Measurements from ENCODE around the gene TEX22.

Gene TEX22

GRCh38 chr14:105439710-105440553, 41.6 kb downstream of the TEX22 start:
- no peaks in the 10 kb centered on the region for H3K27me3 Mint-ChIP-seq
- H3K27ac Mint-ChIP-seq (ENCODE audit: low read depth): no peak overlapping the region
- ATAC-seq (replicated peaks; ENCODE audit: extremely low read depth, poor library complexity, severe bottlenecking) (no peak), DNase-seq (ENCODE audit: low spot score in 2 of 2) (no peak)
- H3K4me3 Mint-ChIP-seq: no peak overlapping the region
- no peaks in the 10 kb centered on the region for H3K9me3 Mint-ChIP-seq
- H3K4me1 Mint-ChIP-seq: peaks cover 21% of the 10 kb centered on the region
- H3K36me3 Mint-ChIP-seq (ENCODE audit: insufficient read depth): peaks cover 9% of the 10 kb centered on the region

- peaks cover 15% of the 10 kb centered on the region for H3K4me1 Mint-ChIP-seq
- H3K4me3 Mint-ChIP-seq: no peak overlapping the region
- no peak for ATAC-seq (replicated peaks; ENCODE audit: extremely low read depth, poor library complexity, severe bottlenecking)
- H3K27me3 Mint-ChIP-seq: no peaks in the 10 kb centered on the region
- no peak overlapping the region for H3K27ac Mint-ChIP-seq (ENCODE audit: low read depth)
- no peak for DNase-seq (ENCODE audit: low spot score in 2 of 2)
- no peaks in the 10 kb centered on the region for H3K9me3 Mint-ChIP-seq
- peaks cover 8% of the 10 kb centered on the region for H3K36me3 Mint-ChIP-seq (ENCODE audit: insufficient read depth)
Measured at GRCh38 chr14:105440554-105440900, 42.2 kb downstream of the TEX22 start.

GRCh38 chr14:105440992-105441391, 42.7 kb downstream of the TEX22 start:
- Mint-ChIP-seq H3K4me1 (peaks cover 10% of the 10 kb centered on the region), H3K27ac (ENCODE audit: low read depth) (no peak overlapping the region), H3K4me3 (no peak overlapping the region), H3K9me3 (no peaks in the 10 kb centered on the region), H3K36me3 (ENCODE audit: insufficient read depth) (peaks cover 8% of the 10 kb centered on the region), H3K27me3 (no peaks in the 10 kb centered on the region)
- DNase-seq (ENCODE audit: low spot score in 2 of 2) (no peak), ATAC-seq (replicated peaks; ENCODE audit: extremely low read depth, poor library complexity, severe bottlenecking) (no peak)

GRCh38 chr14:105442125-105442524, 43.8 kb downstream of the TEX22 start:
- Mint-ChIP-seq H3K27ac (ENCODE audit: low read depth) (no peak overlapping the region), H3K36me3 (ENCODE audit: insufficient read depth) (peaks cover 10% of the 10 kb centered on the region)
- DNase-seq (ENCODE audit: low spot score in 2 of 2): no peak

GRCh38 chr14:105442834-105443233, 44.5 kb downstream of the TEX22 start:
- H3K36me3 Mint-ChIP-seq (ENCODE audit: insufficient read depth): peaks cover 10% of the 10 kb centered on the region
- no peak overlapping the region for H3K27ac Mint-ChIP-seq (ENCODE audit: low read depth)
- no peaks in the 10 kb centered on the region for H3K9me3 Mint-ChIP-seq
- H3K27me3 Mint-ChIP-seq: no peaks in the 10 kb centered on the region
- no peak overlapping the region for H3K4me3 Mint-ChIP-seq
- DNase-seq (ENCODE audit: low spot score in 2 of 2) (no peak), ATAC-seq (replicated peaks; ENCODE audit: extremely low read depth, poor library complexity, severe bottlenecking) (no peak)
- peaks cover 10% of the 10 kb centered on the region for H3K4me1 Mint-ChIP-seq

More at GRCh38 chr14:105442125-105442524, 43.8 kb downstream of the TEX22 start:
- ATAC-seq (replicated peaks; ENCODE audit: extremely low read depth, poor library complexity, severe bottlenecking): no peak
- Mint-ChIP-seq H3K27me3 (no peaks in the 10 kb centered on the region), H3K9me3 (no peaks in the 10 kb centered on the region), H3K4me3 (no peak overlapping the region), H3K4me1 (peaks cover 9% of the 10 kb centered on the region)

- peaks cover 10% of the 10 kb centered on the region for H3K36me3 Mint-ChIP-seq (ENCODE audit: insufficient read depth)
- H3K4me1 Mint-ChIP-seq: peaks cover 19% of the 10 kb centered on the region
- no peaks in the 10 kb centered on the region for H3K27me3 Mint-ChIP-seq
- H3K4me3 Mint-ChIP-seq: no peak overlapping the region
- H3K27ac Mint-ChIP-seq (ENCODE audit: low read depth): no peak overlapping the region
- no peak for DNase-seq (ENCODE audit: low spot score in 2 of 2)
- no peak for ATAC-seq (replicated peaks; ENCODE audit: extremely low read depth, poor library complexity, severe bottlenecking)
- H3K9me3 Mint-ChIP-seq: no peaks in the 10 kb centered on the region
Measured at GRCh38 chr14:105444859-105445258, 46.5 kb downstream of the TEX22 start.

GRCh38 chr14:105445290-105445689, 47.0 kb downstream of the TEX22 start:
- peaks cover 10% of the 10 kb centered on the region for H3K36me3 Mint-ChIP-seq (ENCODE audit: insufficient read depth)
- DNase-seq (ENCODE audit: low spot score in 2 of 2) (no peak), ATAC-seq (replicated peaks; ENCODE audit: extremely low read depth, poor library complexity, severe bottlenecking) (no peak)
- H3K4me3 Mint-ChIP-seq: no peak overlapping the region
- H3K9me3 Mint-ChIP-seq: no peaks in the 10 kb centered on the region
- no peak overlapping the region for H3K27ac Mint-ChIP-seq (ENCODE audit: low read depth)
- H3K4me1 Mint-ChIP-seq: peaks cover 19% of the 10 kb centered on the region
- no peaks in the 10 kb centered on the region for H3K27me3 Mint-ChIP-seq

GRCh38 chr14:105445901-105446845, 47.8 kb downstream of the TEX22 start:
- no peak for DNase-seq (ENCODE audit: low spot score in 2 of 2)
- Mint-ChIP-seq H3K27ac (ENCODE audit: low read depth) (no peak overlapping the region), H3K27me3 (no peaks in the 10 kb centered on the region), H3K36me3 (ENCODE audit: insufficient read depth) (peaks cover 10% of the 10 kb centered on the region), H3K4me1 (peaks cover 19% of the 10 kb centered on the region), H3K9me3 (no peaks in the 10 kb centered on the region), H3K4me3 (no peak overlapping the region)
- ATAC-seq (replicated peaks; ENCODE audit: extremely low read depth, poor library complexity, severe bottlenecking): no peak

- DNase-seq (ENCODE audit: low spot score in 2 of 2) (no peak), ATAC-seq (replicated peaks; ENCODE audit: extremely low read depth, poor library complexity, severe bottlenecking) (no peak)
- Mint-ChIP-seq H3K4me3 (no peak overlapping the region), H3K27ac (ENCODE audit: low read depth) (no peak overlapping the region), H3K9me3 (no peaks in the 10 kb centered on the region), H3K4me1 (peaks cover 14% of the 10 kb centered on the region), H3K27me3 (no peaks in the 10 kb centered on the region), H3K36me3 (ENCODE audit: insufficient read depth) (peaks cover 5% of the 10 kb centered on the region)
Measured at GRCh38 chr14:105446971-105447370, 48.6 kb downstream of the TEX22 start.

GRCh38 chr14:105447651-105448640, 49.6 kb downstream of the TEX22 start:
- ATAC-seq (replicated peaks; ENCODE audit: extremely low read depth, poor library complexity, severe bottlenecking): no peak
- peaks cover 5% of the 10 kb centered on the region for H3K36me3 Mint-ChIP-seq (ENCODE audit: insufficient read depth)

GRCh38 chr14:105448706-105449111, 50.4 kb downstream of the TEX22 start:
- no peak overlapping the region for H3K27ac Mint-ChIP-seq (ENCODE audit: low read depth)
- peaks cover 10% of the 10 kb centered on the region for H3K4me1 Mint-ChIP-seq
- ATAC-seq (replicated peaks; ENCODE audit: extremely low read depth, poor library complexity, severe bottlenecking): peak; percentile 91

More at GRCh38 chr14:105447651-105448640, 49.6 kb downstream of the TEX22 start:
- Mint-ChIP-seq H3K4me3 (no peak overlapping the region), H3K9me3 (no peaks in the 10 kb centered on the region), H3K4me1 (peaks cover 10% of the 10 kb centered on the region), H3K27me3 (no peaks in the 10 kb centered on the region), H3K27ac (ENCODE audit: low read depth) (no peak overlapping the region)
- DNase-seq (ENCODE audit: low spot score in 2 of 2): no peak

More at GRCh38 chr14:105448706-105449111, 50.4 kb downstream of the TEX22 start:
- no peaks in the 10 kb centered on the region for H3K27me3 Mint-ChIP-seq
- H3K36me3 Mint-ChIP-seq (ENCODE audit: insufficient read depth): peaks cover 5% of the 10 kb centered on the region
- no peak overlapping the region for H3K4me3 Mint-ChIP-seq
- H3K9me3 Mint-ChIP-seq: no peaks in the 10 kb centered on the region
- peak; percentile 58 to 61 for DNase-seq (ENCODE audit: low spot score in 2 of 2)

Measured in central memory CD8-positive, alpha-beta T cell (primary cell).